Brain microvascular endothelial cell (primary cell): ENCODE data around the gene GPR62.

Experiments
- DNase-seq: peaks from one replicate; pipeline ENCODE4 v3.0.0-alpha.2; 2020
- H3K27ac ChIP-seq: fragments of 250-450 bp; sonication (Bioruptor Pico); 2 replicates; pipeline ENCODE4 v1.5.1; 2020; ENCODE audit warnings: mild to moderate bottlenecking, moderate library complexity
- H3K27me3 ChIP-seq: fragments of 250-450 bp; sonication (Bioruptor Pico); replicated peaks from 2 replicates; pipeline ENCODE4 v1.5.1; 2020; ENCODE audit warnings: mild to moderate bottlenecking
- H3K36me3 ChIP-seq: fragments of 250-450 bp; sonication (Bioruptor Pico); replicated peaks from 2 replicates; pipeline ENCODE4 v1.5.1; 2020; ENCODE audit warnings: mild to moderate bottlenecking
- H3K4me3 ChIP-seq: 2 replicates; pipeline ENCODE4 v1.5.1; 2011; ENCODE audit warnings: low read depth, mild to moderate bottlenecking, control low read depth, low read length, moderate library complexity
- CTCF ChIP-seq: IDR thresholded peaks from 2 replicates; pipeline ENCODE4 v1.5.1; 2011; ENCODE audit warnings: low read depth, mild to moderate bottlenecking, moderate library complexity, low read length, control low read depth, inconsistent platforms; ENCODE audit errors: missing control alignments
- in situ Hi-C: cut with HindIII; loops from 2 replicates; pipeline ENCODE4 v1.10.0; 2017; ENCODE audit warnings: low sequenced_read_pairs, low pct_ligation_motif_present

GPR62 gene

DNA sequence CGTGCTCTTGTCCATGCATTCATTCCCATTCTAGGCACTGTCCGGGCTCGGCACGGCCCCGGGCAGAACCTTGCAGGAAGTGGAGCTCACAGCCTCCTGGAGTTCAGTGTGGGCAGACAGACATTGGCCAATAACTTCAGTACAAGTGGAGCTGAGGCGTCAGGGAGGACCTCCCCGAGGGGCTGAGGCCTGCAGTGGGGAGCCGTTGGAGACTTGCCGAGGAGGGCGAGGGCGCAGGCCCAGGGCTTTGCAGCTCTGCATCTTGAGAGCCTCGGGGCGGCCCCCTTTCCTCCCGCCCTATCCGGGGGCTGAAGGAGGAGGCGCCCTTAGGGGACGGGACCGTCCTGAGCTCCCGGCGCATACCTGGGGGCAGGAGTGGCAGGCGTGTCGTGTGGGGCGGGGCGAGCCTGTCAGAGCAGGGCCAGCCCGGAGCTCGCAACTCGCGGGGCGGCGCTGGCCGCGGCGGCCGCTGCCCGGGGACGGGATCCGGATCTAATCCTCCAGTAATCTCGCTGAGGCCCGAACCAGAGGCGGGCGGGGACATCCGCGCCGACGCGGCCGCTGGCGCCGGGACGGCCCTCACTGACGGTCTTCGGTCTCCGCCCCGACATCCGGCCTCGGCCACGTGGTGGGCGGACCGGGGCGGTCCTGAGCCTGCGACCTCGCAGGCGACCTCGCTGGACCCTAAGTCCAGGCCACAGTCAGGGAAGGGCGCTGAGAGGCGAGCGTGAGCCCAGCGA is 27.8 kb downstream of the GPR62 start, which contains the start of gene ACY1:
TSS of gene ACY1 (plus strand) at position 698 of the 740 bp plus-strand sequence. CDS start 530 bp downstream, outside the sequence.
- Histone ChIP-seq H3K36me3 (no peaks in the 10 kb centered on the region), H3K27ac (peak within 1 kb of the TSS; percentile 87), H3K27me3 (no peaks in the 10 kb centered on the region), H3K4me3 (peak within 1 kb of the TSS; percentile 70)
- in situ Hi-C loops, result no loop called here
- DNase-seq, result peak; percentile 71
- no peak for TF ChIP-seq CTCF

DNA sequence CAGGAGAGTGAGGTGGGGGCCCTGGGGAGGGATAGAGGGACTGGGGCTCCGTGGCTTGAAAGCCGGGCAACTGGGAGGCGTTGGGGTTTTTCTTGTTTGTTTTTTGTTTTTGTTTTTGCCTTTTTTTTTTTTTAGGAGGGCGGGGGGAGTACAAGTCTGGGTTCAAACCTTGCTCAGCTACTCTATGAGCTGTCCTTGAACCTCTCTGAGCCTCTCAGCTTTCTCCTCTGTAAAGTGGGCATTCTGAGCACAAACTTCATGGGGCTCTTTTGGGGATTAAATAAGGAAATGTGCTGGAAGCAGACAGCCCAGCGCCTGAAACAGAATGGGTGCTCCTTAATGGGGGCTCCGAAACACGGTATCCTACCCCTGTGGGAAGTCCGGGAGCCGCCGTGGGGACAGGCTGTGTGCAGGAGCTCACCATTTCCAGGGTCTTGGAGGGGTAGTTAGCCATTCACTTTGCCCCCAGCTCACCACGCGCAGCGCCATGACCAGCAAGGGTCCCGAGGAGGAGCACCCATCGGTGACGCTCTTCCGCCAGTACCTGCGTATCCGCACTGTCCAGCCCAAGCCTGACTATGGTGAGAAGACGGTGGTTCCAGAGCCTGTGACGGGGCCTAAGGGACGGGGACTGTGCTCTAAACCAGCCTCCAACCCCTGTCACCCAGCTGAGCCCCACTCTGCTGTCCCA is 28.5 kb downstream of the GPR62 start:
- TF ChIP-seq CTCF, result no peak
- in situ Hi-C loops, result no loop called here
- H3K4me3 ChIP-seq, result peak overlapping the region; percentile 70

GRCh38 chr3:51984269-51984647 is 29.1 kb downstream of the GPR62 start:
- in situ Hi-C loops, result no loop called here
- Histone ChIP-seq H3K27me3 (no peaks in the 10 kb centered on the region), H3K36me3 (no peaks in the 10 kb centered on the region), H3K4me3 (no peak overlapping the region), H3K27ac (no peak overlapping the region)
- TF ChIP-seq CTCF, result no peak
- no peak for DNase-seq

More for the DNA sequence above, 28.5 kb downstream of the GPR62 start:
- no peak for DNase-seq
- Histone ChIP-seq H3K27me3 (no peaks in the 10 kb centered on the region), H3K27ac (peak overlapping the region; percentile 87), H3K36me3 (no peaks in the 10 kb centered on the region)

GRCh38 chr3:51985063-51985462 is 29.9 kb downstream of the GPR62 start:
- DNase-seq, result no peak
- Histone ChIP-seq H3K27ac (no peak overlapping the region), H3K36me3 (no peaks in the 10 kb centered on the region), H3K27me3 (no peaks in the 10 kb centered on the region), H3K4me3 (no peak overlapping the region)
- TF ChIP-seq CTCF, result no peak
- in situ Hi-C loops, result no loop called here

DNA sequence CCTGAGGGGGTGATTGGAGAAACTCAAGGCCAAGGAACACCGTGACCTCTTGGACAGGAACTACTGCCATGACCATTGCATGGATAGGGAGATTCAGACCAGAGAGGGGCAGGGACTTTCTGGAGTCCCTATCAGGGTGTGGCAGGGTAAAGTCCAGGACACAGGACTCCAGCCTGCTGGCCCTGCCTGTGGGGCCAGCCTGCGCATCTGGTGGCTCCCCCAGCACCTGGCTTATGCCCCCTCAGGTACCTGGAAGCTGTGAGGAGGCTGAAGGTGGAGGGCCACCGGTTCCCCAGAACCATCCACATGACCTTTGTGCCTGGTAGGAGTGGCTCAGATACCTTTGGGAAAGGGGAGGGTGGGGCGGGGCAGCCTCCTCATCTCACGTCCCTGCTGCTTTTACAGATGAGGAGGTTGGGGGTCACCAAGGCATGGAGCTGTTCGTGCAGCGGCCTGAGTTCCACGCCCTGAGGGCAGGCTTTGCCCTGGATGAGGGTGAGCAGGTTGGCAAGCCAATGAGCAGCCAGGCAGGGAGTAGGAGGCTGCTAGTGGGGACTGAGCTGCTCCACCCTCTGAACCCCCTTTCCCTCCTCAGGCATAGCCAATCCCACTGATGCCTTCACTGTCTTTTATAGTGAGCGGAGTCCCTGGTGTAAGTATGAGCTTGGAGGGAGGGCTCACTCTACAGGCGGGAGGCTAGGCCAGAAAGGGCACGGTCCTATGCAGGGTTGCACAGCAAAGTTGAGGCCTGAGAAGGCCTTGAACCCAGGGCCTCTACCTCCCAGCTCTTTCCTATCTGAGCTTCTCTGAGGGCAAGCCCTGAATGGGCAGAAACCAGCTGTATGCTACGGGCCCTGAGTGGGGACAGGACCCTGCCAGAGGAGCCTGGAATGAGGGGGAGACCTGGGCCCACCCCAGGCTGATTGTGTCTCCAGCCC is 31.1 kb downstream of the GPR62 start:
- no peak for TF ChIP-seq CTCF
- in situ Hi-C loops, result no loop called here
- Histone ChIP-seq H3K4me3 (no peak overlapping the region), H3K27ac (no peak overlapping the region), H3K27me3 (no peaks in the 10 kb centered on the region), H3K36me3 (peaks cover 3% of the 10 kb centered on the region)
- no peak for DNase-seq
